Heart right ventricle (tissue), 16 donors: ENCODE measurements around the gene HNRNPAB. TPM values are rescaled to one million over a fixed set of nuclear protein-coding genes. Genes with fewer than 3 reads are reported as not detected.

Experiments used
- ATAC-seq, 8 donors: fragments of 200-7000 bp; cut with Tn5 transposase; one replicate each; pipeline ENCODE4 v1.9.1; 2020; ENCODE audit warnings: mild to moderate bottlenecking in 8 of 8, moderate library complexity in 8 of 8, moderate number of reproducible peaks in 1 of 8
- DNase-seq, 2 donors: peaks; one replicate each; pipeline ENCODE4 v3.0.0-alpha.2; 2020
- H3K27ac ChIP-seq, 10 donors: fragments of 200-600 bp; sonication (generic) in 2 of 10; one replicate each; pipeline versions ENCODE4 v1.5.0 to v1.8.0; 2020 to 2022; ENCODE audit warnings: mild to moderate bottlenecking in 3 of 10
- H3K27me3 ChIP-seq, 7 donors: fragments of 200-600 bp; one replicate each; pipeline ENCODE4 v1.8.0; 2021 to 2022; ENCODE audit warnings: mild to moderate bottlenecking in 2 of 7
- H3K36me3 ChIP-seq, 9 donors: fragments of 200-600 bp; sonication (generic) in 1 of 9; one replicate each; pipeline versions ENCODE4 v1.5.0 to v1.8.0; 2020 to 2022; ENCODE audit warnings: mild to moderate bottlenecking in 2 of 9
- H3K4me1 ChIP-seq, 9 donors: fragments of 200-600 bp; sonication (generic) in 1 of 9; one replicate each; pipeline versions ENCODE4 v1.5.0 to v1.8.0; 2020 to 2022; ENCODE audit warnings: mild to moderate bottlenecking in 4 of 9
- H3K4me3 ChIP-seq, 10 donors: fragments of 200-600 bp; sonication (generic) in 2 of 10; one replicate each; pipeline versions ENCODE4 v1.5.0 to v1.8.0; 2020 to 2022; ENCODE audit warnings: mild to moderate bottlenecking in 7 of 10, moderate library complexity in 2 of 10
- H3K9me3 ChIP-seq, 11 donors: fragments of 200-600 bp in 10 of 11; sonication (generic) in 2 of 11; one replicate each; pipeline versions ENCODE4 v1.5.0 to v1.8.0; 2013 to 2022; ENCODE audit warnings: mild to moderate bottlenecking in 2 of 11, control low read depth in 1 of 11, moderate library complexity in 1 of 11
- CTCF ChIP-seq, 9 donors: fragments of 200-600 bp; sonication (generic) in 2 of 9; IDR thresholded peaks; one replicate each; pipeline versions ENCODE4 v1.5.0 to v1.8.0; 2021 to 2022; ENCODE audit warnings: antibody characterized with exemption in 9 of 9, mild to moderate bottlenecking in 5 of 9, moderate library complexity in 1 of 9
- WGBS, 2 donors: extraction: QIAGEN DNeasy Blood & Tissue Kit; methylation state at CpG; one replicate each; pipeline ENCODE4 v1.1.7; 2013; ENCODE audit warnings: inconsistent platforms in 1 of 2; 5-methylcytosine and 5-hydroxymethylcytosine counted together
- intact Hi-C, 10 donors: fragments of 100-400 bp; cut with DNase I; formaldehyde crosslinking; loops; one replicate each; pipeline versions ENCODE4 v1.11.1 to v1.14.2; 2022
- polyA plus RNA-seq, 2 donors: library from polyadenylated mRNA; stranded (reverse); fragments of 200-250 nt; gene quantifications; one replicate each; pipeline ENCODE4 v1.2.3, GENCODE V29; 2013
- total RNA-seq, 10 donors: library from RNA; stranded (reverse); fragmentation: NEBNext Ultra II Directional in 3 of 10; extraction: Animal tissue kit (Norgen Biotek cat#: 25700) in 3 of 10; gene quantifications; one replicate each; pipeline versions ENCODE4 v1.2.1 to v1.2.4, GENCODE V29; 2021 to 2023
- donor health status: Arrhythmogenic right ventricular cardiomyopathy.
- donor health status: ischemic (EF 13 %, LVEDD 7.1; RV severe dilation, severe dysfunction).
- donor health status: healthy with polysubstance abuse.
- donor health status: DM: no; HTN: yes; CAD: no.
- donor health status: DM: no; HTN: no; CAD: no.
- donor health status: ischemic (EF 25% LVEDD 6.9; RV normal size, moderate dysfunction).
- donor health status: ischemic (EF 25% LVEDD 5.7; RV mildly dilated, moderate dysfunction).
- donor health status: healthy.
- donor health status: DM: yes; HTN: yes; CAD: no.
- donor health status: Ischemic cardiomyopathy.
- donor health status: ischemic (EF 35%, LVEDD 5.7; RV mildly dilated, moderate dysfunction).
- donor health status: nonischemic (EF 11% LVEDD 7.7; RV severe dilation, severe dysfunction).
- donor health status: DM: yes; HTN: yes; CAD: no.
- donor health status: PGD.
- donor health status: ischemic (EF 29% LVEDD 5.4; RV normal size, mild dysfunction).
- donor health status: nonischemic (EF 23%, LVEDD 6.1; RV moderate dilation, normal function).

The HNRNPAB gene
- total and polyA plus RNA-seq, 12 donors: 70.8 to 140 (median 81.9) TPM

- no peaks in the 10 kb centered on the region for H3K36me3 ChIP-seq
- intact Hi-C loops: loop anchor here in 9 of 10 donors (1.0 to 5.0 kb wide), 4 partner anchors 87 to 89 kb away; no protein-coding TSS in a partner anchor
- H3K9me3 ChIP-seq: no peaks in the 10 kb centered on the region
- TF ChIP-seq CTCF (IDR thresholded peaks at IDR 0.05): peak; percentile 94 to 99 (median 99)
- H3K27ac ChIP-seq: no peak overlapping the region
- ATAC-seq (peak; percentile 89 to 98 (median 94)), DNase-seq (peak; percentile 83 to 88)
- H3K4me1 ChIP-seq: peaks cover 0 to 10% (median 8%) of the 10 kb centered on the region in 9 donors
- WGBS, 2 donors: 7 to 9% methylated on average over 33 of the region's 33 CpGs
- peaks cover 0 to 43% (median 33%) of the 10 kb centered on the region in 7 donors for H3K27me3 ChIP-seq
- H3K4me3 ChIP-seq: peak overlapping the region in 6 of 10 donors; percentile 10 to 29 (median 26)
Observed at GRCh38 chr5:178163772-178164735, 40.3 kb upstream of the HNRNPAB start.

GRCh38 chr5:178165581-178165980, 38.8 kb upstream of the HNRNPAB start:
- intact Hi-C loops: loop anchor here in 3 of 10 donors (2.0 kb wide), 2 partner anchors 89 to 91 kb away; no protein-coding TSS in a partner anchor
- H3K36me3 ChIP-seq: no peaks in the 10 kb centered on the region
- no peak overlapping the region for H3K27ac ChIP-seq
- no peaks in the 10 kb centered on the region for H3K9me3 ChIP-seq
- WGBS, 2 donors: 22 to 24% methylated on average over 38 of the region's 38 CpGs
- DNase-seq: no peak
- H3K4me3 ChIP-seq: no peak overlapping the region
- no peak for TF ChIP-seq CTCF (IDR thresholded peaks at IDR 0.05)
- H3K27me3 ChIP-seq: peaks cover 0 to 47% (median 33%) of the 10 kb centered on the region in 7 donors
- peaks cover 0 to 10% (median 8%) of the 10 kb centered on the region in 9 donors for H3K4me1 ChIP-seq
- no peak for ATAC-seq

- intact Hi-C loops: no loop called here
- WGBS, 2 donors: 85 to 87% methylated on average over 2 of the region's 2 CpGs
- TF ChIP-seq CTCF (IDR thresholded peaks at IDR 0.05): no peak
- H3K4me3 ChIP-seq: no peak overlapping the region
- ATAC-seq (no peak), DNase-seq (no peak)
- no peaks in the 10 kb centered on the region for H3K4me1 ChIP-seq
- no peak overlapping the region for H3K27ac ChIP-seq
- H3K27me3 ChIP-seq: peaks cover 0 to 24% (median 11%) of the 10 kb centered on the region in 7 donors
- H3K36me3 ChIP-seq: no peaks in the 10 kb centered on the region
- no peaks in the 10 kb centered on the region for H3K9me3 ChIP-seq
Observed at GRCh38 chr5:178170455-178170854, 33.9 kb upstream of the HNRNPAB start.

GRCh38 chr5:178174456-178174855, 29.9 kb upstream of the HNRNPAB start:
- intact Hi-C loops: no loop called here
- Histone ChIP-seq H3K4me3 (no peak overlapping the region), H3K4me1 (no peaks in the 10 kb centered on the region), H3K27ac (no peak overlapping the region), H3K27me3 (peaks cover 0 to 4% (median 0%) of the 10 kb centered on the region in 7 donors), H3K9me3 (peaks cover 0 to 3% (median 0%) of the 10 kb centered on the region in 11 donors), H3K36me3 (no peaks in the 10 kb centered on the region)
- no peak for DNase-seq
- TF ChIP-seq CTCF (IDR thresholded peaks at IDR 0.05): no peak
- 93 to 95% methylated on average over 3 of the region's 3 CpGs for WGBS, 2 donors
- no peak for ATAC-seq
